OCI-LY7 (cell line): ENCODE results near the gene KRTAP5-10. TPM values are rescaled to one million over a fixed set of nuclear protein-coding genes. Genes with fewer than 3 reads are reported as not detected.
"Not testable (repeated sequence)": the region's sequence is repeated elsewhere in the genome, so short reads cannot be mapped to it uniquely, and the experiment has no call there.

Experiments
- BruUV-seq: library from RNA; stranded (reverse); fragments of 400-500 nt; replicated peaks from 2 replicates; lab custom pipeline; 2021; lab: Mats Ljungman, UMichigan
- CTCF ChIA-PET: fragments of 300-600 bp; sonication (Branson Sonifier 250); formaldehyde crosslinking; loops from one replicate; lab custom pipeline; 2022; ENCODE audit warnings: antibody characterized with exemption; ENCODE audit not compliant: unreplicated experiment; lab: Charles Lee
- POLR2A ChIA-PET: fragments of 300-600 bp; sonication (Branson Sonifier 250); formaldehyde crosslinking; loops from one replicate; lab custom pipeline; 2022; ENCODE audit warnings: antibody characterized with exemption; lab: Charles Lee
- DNase-seq: peaks from one replicate; pipeline ENCODE4 v3.0.0-alpha.2; 2015; ENCODE audit warnings: low spot score
- H2AFZ ChIP-seq: fragments of 200-600 bp; sonication (generic), shearing (Covaris generic); 2 replicates; pipeline ENCODE4 v1.6.1; 2014; ENCODE audit warnings: mild to moderate bottlenecking, antibody characterized with exemption, low read length, moderate library complexity
- H3K27ac ChIP-seq: fragments of 200-600 bp; sonication (generic); 2 replicates; pipeline ENCODE4 v1.5.1; 2014; ENCODE audit warnings: mixed run types, low read depth, mild to moderate bottlenecking, moderate library complexity, low read length, inconsistent platforms; ENCODE audit not compliant: poor library complexity, severe bottlenecking
- H3K36me3 ChIP-seq: fragments of 200-600 bp; sonication (generic); 2 replicates; pipeline ENCODE4 v1.6.1; 2014; ENCODE audit warnings: mild to moderate bottlenecking, antibody characterized with exemption, low read length, moderate library complexity, mixed read lengths; ENCODE audit not compliant: insufficient read depth
- H3K4me1 ChIP-seq: fragments of 200-600 bp; sonication (generic); 2 replicates; pipeline ENCODE4 v1.5.1; 2014; ENCODE audit warnings: mild to moderate bottlenecking, low read length; ENCODE audit not compliant: insufficient read depth, poor library complexity, severe bottlenecking
- H3K4me2 ChIP-seq: fragments of 200-600 bp; sonication (generic); 2 replicates; pipeline ENCODE4 v1.6.1; 2014; ENCODE audit warnings: mild to moderate bottlenecking, low read length
- H3K4me3 ChIP-seq: fragments of 200-600 bp; sonication (generic); 2 replicates; pipeline ENCODE4 v1.5.1; 2014; ENCODE audit warnings: mild to moderate bottlenecking, low read depth, low read length; ENCODE audit not compliant: poor library complexity, severe bottlenecking
- H3K79me2 ChIP-seq: fragments of 200-600 bp; sonication (generic); 2 replicates; pipeline ENCODE4 v1.6.1; 2016; ENCODE audit warnings: low read depth, mild to moderate bottlenecking, low read length, moderate library complexity, mixed read lengths; ENCODE audit not compliant: insufficient read depth
- H3K9me2 ChIP-seq: fragments of 200-600 bp; sonication (generic); 2 replicates; pipeline ENCODE4 v1.6.1; 2016; ENCODE audit warnings: mild to moderate bottlenecking, low read length, mixed read lengths; ENCODE audit not compliant: insufficient read depth
- H3K9me3 ChIP-seq: fragments of 200-600 bp; sonication (generic); 2 replicates; pipeline ENCODE4 v1.6.1; 2014; ENCODE audit warnings: mild to moderate bottlenecking, mixed run types, low read length, mixed read lengths
- H4K20me1 ChIP-seq: fragments of 200-600 bp; sonication (generic); 2 replicates; pipeline ENCODE4 v1.6.1; 2014; ENCODE audit warnings: mild to moderate bottlenecking, antibody characterized with exemption, low read length, moderate library complexity, mixed read lengths; ENCODE audit not compliant: insufficient read depth
- CTCF ChIP-seq: fragments of 200-600 bp; sonication (generic); conservative IDR thresholded peaks from 2 replicates; pipeline ENCODE4 v1.5.1; 2014; ENCODE audit warnings: mild to moderate bottlenecking, antibody characterized with exemption, low read length, moderate library complexity, mixed read lengths
- EZH2phosphoT487 ChIP-seq: fragments of 200-600 bp; sonication (generic); IDR thresholded peaks from 2 replicates; pipeline ENCODE4 v1.6.1; 2018; ENCODE audit warnings: low read depth, borderline replicate concordance, mild to moderate bottlenecking, mixed run types, antibody characterized with exemption, low read length, moderate library complexity, mixed read lengths
- intact Hi-C: fragments of 100-400 bp; cut with micrococcal nuclease; formaldehyde crosslinking; loops from one replicate; pipeline ENCODE4 v1.10.0; 2022; ENCODE audit not compliant: unreplicated experiment
- total RNA-seq, 2 experiments: library from RNA; depleted of rRNA in 1 of 2; stranded (reverse); fragments of >200 nt in 1 of 2; shearing (Covaris generic) in 1 of 2; gene quantifications; 2 replicates each; pipeline ENCODE4 v1.2.3, GENCODE V29; 2014 to 2022

Gene KRTAP5-10
- total RNA-seq, 2 experiments from 2014 or later: not detected

DNA sequence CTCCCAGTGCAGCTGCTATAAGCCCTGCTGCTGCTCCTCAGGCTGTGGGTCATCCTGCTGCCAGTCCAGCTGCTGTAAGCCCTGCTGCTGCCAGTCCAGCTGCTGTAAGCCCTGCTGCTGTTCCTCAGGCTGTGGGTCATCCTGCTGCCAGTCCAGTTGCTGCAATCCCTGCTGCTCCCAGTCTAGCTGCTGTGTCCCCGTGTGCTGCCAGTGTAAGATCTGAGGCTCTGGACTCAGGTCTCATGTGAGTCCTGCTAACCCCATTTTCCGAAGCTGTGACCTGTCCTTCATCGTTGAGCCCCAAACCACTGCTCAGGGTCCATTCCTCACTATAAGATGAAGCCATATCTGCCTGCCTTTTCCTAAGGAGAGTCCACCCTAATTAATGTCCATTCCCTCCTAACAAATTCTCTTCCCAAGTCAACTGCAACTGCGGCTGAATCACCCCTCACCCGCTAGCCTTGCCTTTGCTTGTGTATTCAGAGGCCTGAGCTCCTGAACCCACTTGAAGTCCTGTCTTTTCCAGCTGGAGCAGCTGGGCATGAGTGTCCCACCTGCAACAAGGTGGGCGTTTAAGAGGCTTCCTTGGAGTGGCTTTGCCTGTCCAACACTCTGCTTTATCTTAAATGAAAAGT is 37.7 kb upstream of the KRTAP5-10 start:
- CTCF ChIA-PET: no interaction called here
- Histone ChIP-seq H3K27ac (no peak overlapping the region), H3K9me3 (no peaks in the 10 kb centered on the region), H3K79me2 (no peaks in the 10 kb centered on the region), H3K4me2 (no peak overlapping the region), H2AFZ (no peak overlapping the region), H4K20me1 (no peaks in the 10 kb centered on the region), H3K4me3 (no peak overlapping the region), H3K9me2 (no peaks in the 10 kb centered on the region), H3K4me1 (no peaks in the 10 kb centered on the region), H3K36me3 (no peaks in the 10 kb centered on the region)
- POLR2A ChIA-PET: no interaction called here
- no peak for TF ChIP-seq CTCF
- no peak for TF ChIP-seq EZH2phosphoT487
- BruUV-seq: no TSS peak
- intact Hi-C loops: no loop called here
- DNase-seq: no peak

- CTCF ChIA-PET: no interaction called here
- Histone ChIP-seq H3K9me3 (no peaks in the 10 kb centered on the region), H3K4me2 (no peak overlapping the region), H3K4me1 (no peaks in the 10 kb centered on the region), H3K79me2 (no peaks in the 10 kb centered on the region), H3K9me2 (no peaks in the 10 kb centered on the region), H3K4me3 (no peak overlapping the region), H2AFZ (no peak overlapping the region), H4K20me1 (no peaks in the 10 kb centered on the region), H3K36me3 (no peaks in the 10 kb centered on the region), H3K27ac (no peak overlapping the region)
- TF ChIP-seq EZH2phosphoT487 (no peak), CTCF (no peak)
- BruUV-seq: no TSS peak
- POLR2A ChIA-PET: no interaction called here
- DNase-seq: no peak
- intact Hi-C loops: no loop called here
Measured at GRCh38 chr11:71530602-71531001, 34.8 kb upstream of the KRTAP5-10 start.

- H3K4me3 ChIP-seq: no peak overlapping the region
- DNase-seq: no peak
- H3K9me2 ChIP-seq: no peaks in the 10 kb centered on the region
- CTCF ChIA-PET: no interaction called here
- no peak overlapping the region for H2AFZ ChIP-seq
- POLR2A ChIA-PET: interaction anchor here (1.3 kb wide), 1 partner anchor 10 kb away, joined by 6 read pairs; no protein-coding TSS in a partner anchor
- TF ChIP-seq CTCF (no peak), EZH2phosphoT487 (no peak)
- H3K4me1 ChIP-seq: no peaks in the 10 kb centered on the region
- H3K9me3 ChIP-seq: no peaks in the 10 kb centered on the region
- intact Hi-C loops: no loop called here
- no peaks in the 10 kb centered on the region for H3K79me2 ChIP-seq
- H3K27ac ChIP-seq: no peak overlapping the region
- BruUV-seq: no TSS peak
- no peaks in the 10 kb centered on the region for H4K20me1 ChIP-seq
- no peak overlapping the region for H3K4me2 ChIP-seq
- H3K36me3 ChIP-seq: no peaks in the 10 kb centered on the region
Measured at GRCh38 chr11:71532036-71532610, 33.2 kb upstream of the KRTAP5-10 start.

GRCh38 chr11:71534711-71535608 is 30.4 kb upstream of the KRTAP5-10 start:
- intact Hi-C loops, POLR2A ChIA-PET, H3K4me1 ChIP-seq, DNase-seq, H3K4me2 ChIP-seq, H4K20me1 ChIP-seq, H3K9me2 ChIP-seq, CTCF ChIA-PET, BruUV-seq, H3K79me2 ChIP-seq, H3K36me3 ChIP-seq, H3K27ac ChIP-seq, H3K4me3 ChIP-seq, H3K9me3 ChIP-seq, H2AFZ ChIP-seq: not testable (repeated sequence)
